T follicular helper cell (primary cell): Measurements from ENCODE around the gene OBSCN.

Source experiments
- DNase-seq: peaks from one replicate; pipeline ENCODE4 v3.0.0-alpha.2; 2020; ENCODE audit warnings: low read depth

Gene OBSCN

DNA sequence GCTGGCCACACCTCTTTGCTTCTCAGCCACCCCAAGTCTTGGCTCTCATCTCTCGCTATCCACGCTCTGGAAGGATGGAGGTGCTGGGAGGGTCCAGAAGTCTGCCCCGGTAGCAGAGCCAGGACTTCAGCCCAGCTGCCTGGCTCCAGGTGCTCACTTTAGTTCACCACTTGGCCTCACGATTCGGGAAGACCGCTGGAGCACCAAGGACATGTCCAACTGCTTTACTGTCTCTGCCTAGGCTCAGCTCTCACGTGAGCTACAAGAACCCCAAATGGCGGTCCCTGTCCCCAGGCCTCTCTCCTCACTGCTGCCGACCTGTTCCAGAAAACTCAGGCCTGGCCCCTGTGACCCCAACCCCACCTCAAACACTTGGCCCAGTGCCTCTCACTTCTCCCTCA, 195.4 kb downstream of the OBSCN start:
- DNase-seq = no peak

DNA sequence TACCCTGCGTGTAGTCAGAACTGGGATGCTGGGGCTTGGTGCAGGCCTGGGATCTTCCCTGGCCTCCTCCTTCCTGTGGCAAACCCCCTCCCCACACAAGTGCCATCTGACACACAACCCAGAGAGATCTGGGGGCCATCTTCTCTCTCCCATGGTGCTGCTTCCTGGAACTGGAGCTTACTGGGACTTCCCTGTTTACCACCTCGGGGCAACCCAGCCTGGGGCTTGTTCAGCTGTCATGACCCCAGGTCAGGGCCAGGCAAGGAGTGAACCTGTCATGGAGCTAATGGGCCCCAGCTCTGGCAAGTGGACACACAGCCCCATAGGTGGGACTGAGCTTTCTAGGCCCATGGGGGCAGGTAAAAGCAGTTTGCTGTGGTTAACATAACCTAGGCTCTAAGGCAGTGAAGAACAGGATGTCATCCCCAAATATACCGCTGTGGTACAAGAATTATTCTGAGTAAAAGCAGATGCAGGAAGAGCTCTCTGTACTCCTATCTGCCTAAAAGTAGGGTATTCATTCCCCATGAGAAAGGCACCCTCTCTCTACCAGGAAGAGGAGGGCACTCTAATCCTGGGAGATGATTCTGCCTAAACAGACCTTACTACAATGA, 196.4 kb downstream of the OBSCN start:
- DNase-seq = no peak

DNA sequence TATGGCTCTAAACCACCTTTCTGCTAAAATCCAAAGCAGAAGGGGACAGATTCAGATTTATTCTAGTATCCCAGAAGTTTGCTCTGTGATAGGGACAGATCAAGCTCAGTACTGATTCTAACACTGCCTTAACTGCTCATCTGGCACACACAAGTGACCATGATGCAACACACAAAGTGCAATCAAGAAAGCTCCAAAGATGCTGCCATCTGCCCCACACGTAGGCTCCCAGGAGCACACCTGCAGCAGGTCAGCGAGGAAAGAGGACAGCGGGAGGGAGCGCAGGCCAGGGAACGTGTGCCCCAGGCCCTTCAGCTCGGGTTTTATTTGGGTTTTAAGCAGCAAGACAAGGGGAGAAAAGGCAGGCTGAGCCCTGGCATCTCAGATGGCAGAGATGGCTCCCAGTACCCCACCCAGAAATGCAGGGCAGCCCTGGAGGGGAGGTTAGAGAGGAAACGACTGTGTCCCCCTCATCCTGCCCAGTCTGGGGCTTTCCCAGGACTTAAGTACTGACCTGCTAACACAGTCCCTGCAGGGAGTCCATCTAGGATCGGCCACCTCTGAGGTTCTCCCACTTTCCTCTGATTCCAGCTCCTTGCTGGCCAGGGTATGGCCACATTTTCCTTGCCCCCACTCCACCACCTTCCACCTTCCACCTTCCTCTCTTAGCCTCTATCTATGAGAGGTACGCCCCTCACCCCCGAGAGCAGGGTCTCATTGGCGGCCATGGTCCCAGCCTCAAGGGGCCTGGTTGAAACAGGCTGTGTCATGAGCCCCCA, 197.5 kb downstream of the OBSCN start:
- DNase-seq = no peak

DNA sequence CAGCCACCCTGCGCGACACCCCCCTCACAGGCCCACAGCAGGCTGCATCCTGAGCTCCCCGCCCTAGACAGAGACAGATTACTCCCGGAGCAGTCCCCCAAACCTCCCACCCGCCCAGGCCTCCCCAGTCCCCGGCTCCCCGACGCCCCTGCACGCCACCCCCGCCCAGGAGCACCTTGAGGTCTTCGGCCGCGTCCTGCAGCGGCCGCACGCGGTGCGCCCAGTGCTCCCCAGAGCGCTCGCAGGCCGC, 198.1 kb downstream of the OBSCN start:
- no peak for DNase-seq

DNA sequence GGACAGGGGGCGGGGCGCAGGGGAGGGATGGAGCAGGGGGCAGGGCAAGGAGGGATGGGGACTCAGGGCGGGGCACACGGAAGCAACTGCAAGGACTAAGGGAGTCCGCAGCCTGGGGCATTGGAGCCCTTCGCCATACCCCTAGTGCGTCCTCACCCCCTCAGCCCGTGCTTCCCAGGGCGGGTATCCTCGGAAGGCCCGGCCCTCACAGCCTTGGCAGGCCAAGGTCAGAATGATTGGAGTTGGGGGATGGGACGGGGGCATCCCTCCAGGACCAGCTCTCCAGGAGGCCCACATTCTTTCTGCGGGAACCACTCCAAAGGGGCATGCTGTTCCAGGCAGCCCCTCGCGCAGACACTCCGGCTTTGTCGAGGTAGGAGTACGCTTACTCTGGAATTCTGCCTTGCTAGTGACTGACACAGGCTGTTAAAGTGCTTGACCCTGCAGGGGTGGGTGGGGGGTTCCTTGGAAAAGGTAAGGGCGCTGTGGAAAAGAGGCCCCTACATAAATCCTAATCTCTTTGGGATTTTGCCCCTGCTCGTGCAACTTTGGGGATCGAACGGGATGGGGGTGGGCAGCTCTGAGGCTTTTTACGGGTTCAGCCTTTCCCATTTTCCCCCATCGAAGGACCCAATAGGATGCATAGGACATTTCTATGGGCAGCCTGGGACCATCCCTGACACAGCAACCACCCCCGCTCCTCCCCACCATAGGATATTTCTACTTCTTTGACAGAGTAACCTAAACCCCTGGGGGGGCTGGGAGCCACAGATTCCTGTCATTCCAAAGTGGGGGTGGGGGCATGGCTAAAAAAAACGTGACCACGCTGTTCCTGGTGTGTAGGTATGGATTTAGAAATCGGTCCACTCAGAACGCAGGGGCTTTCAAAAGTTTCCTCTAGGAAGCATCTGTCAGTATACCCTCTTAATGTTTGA, 199.5 kb downstream of the OBSCN start:
- no peak for DNase-seq

DNA sequence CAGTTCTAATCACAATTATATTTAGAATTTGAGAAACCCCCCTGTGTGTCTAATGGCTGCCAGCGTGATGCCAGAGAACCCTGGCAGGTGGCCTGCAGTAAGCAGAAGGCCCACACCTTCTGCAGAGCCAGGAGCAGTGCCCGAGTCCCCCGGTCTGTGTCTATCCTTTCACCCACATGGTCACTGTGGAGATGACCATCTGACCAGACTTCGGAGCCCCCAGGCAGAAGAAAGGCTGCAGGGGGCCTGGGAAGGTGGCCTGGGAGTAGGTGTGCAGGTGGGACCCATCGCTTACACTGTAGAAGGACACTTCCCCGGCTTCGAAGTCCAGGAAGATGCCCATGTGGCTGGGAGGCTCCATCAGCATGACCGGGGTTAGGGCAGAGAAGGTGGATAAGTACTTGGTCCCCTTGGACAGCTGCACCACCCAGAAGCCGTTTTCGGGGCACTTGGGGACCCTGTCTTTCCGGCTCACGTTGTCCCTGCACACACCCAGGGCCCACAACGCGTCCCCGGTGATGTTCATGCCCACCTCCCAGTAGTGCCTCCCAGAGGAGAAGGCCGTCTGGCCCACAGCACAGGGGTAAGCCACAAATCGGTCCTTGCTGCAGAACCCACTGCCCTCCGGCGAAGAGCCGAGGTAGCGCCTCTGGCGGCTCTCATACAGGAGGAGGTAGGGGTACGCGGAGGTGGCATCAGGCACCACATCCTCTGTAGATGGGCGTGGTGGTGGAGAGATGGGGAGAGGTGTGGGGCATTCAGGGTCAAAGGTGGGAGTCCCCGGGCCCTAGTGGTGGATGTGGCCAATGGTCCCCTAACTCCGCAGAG, 200.4 kb downstream of the OBSCN start:
- DNase-seq = no peak

DNA sequence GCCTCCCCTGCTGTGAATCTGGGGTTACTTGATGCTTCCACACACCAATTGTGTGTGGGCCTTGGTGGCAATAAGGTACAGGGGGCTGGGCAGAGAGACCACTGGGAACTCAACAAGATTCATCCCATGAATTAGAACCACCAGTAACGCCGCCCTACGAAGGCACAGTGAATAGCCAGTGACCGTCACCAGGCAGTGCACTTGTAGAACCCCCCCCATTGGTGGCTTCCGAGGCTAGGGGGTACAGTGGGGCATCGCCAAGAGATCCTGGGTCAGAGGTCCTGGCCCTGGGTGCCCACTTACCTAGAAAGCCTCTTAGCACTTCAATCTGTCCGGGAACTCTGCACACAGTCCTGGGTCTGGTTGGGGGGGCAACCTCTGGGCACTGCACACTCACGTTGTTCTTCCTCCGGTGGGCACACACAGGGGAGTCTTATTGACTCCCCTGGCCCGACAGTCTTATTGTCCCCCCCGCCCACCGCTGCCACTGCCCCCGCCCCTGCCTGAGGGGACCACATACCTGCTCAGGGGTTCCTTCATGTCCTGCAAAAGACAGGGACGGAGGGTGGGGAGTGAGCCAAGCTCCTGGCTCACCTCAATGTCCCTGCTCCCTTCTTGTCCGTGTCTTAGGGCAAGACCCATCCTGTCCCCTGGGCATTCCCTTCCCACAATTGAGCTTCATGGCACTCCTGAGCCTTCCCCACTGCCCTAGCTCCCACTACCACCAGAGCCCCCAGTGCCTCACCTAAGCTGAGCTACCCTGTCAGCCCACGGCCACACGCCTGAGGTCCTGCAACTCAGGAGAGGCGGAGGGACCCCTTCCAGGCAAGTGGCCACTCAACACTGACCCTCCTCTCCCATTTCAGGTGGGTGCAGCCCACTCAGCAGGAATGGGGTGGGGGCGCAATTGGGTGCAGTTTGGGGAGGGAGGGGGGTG, 201.3 kb downstream of the OBSCN start:
- DNase-seq = no peak

DNA sequence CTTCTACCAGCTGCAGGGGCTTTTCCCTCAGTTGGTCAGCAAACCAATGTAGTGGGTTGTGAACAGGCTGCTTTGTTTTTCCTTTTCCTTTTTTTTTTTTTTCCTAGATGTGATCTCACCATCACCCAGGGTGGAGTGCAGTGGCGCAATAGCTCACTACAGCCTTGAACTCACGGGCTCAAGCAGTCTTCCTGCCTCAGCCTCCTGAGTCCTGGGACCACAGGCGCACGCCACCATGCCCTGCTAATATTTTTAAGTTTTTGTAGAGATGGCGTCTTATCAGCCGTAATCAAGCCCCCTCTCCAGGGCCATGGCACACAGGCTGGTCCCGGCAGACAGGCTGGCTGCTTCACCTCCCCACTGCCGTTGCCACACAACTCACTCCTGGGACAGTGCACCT, 202.2 kb downstream of the OBSCN start:
- no peak for DNase-seq

DNA sequence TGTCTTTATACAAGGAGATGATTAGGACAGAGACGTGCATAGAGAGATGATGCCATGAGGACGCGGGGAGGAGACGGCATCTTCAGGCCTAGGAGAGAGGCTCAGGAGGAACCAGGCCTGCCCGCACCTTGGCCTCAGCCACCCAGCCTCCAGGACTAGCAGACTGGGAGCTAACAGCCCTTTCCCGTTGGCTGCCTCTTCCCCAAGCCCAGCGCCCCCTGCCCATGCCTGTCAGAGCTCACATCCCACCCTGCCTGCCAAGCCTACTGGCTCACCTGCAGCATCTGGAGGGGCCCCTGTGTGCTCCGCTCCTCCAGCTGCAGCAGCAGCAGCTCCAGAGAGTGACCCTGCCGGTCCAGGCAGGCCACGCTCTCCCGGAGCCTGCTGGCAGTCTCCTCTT, 202.8 kb downstream of the OBSCN start:
- DNase-seq = no peak

DNA sequence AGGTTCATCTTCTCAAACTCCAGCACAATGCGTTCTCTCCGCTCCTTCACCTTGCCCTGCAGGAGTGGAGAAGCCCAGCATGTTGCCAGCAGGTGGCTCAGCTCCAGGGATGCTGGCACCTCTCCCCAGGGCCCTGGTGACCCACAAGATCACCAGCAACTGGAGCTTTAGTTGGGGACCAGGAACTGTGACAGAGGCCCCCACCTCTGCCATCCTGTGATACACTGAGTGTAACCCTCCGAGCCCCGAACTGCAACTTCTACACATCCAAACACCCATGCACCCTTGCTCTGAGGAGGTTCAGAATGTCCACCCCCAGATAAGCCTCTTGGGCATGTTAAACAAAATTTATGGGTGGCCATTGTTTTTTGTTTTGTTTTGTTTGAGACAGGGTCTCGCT, 203.3 kb downstream of the OBSCN start:
- no peak for DNase-seq

DNA sequence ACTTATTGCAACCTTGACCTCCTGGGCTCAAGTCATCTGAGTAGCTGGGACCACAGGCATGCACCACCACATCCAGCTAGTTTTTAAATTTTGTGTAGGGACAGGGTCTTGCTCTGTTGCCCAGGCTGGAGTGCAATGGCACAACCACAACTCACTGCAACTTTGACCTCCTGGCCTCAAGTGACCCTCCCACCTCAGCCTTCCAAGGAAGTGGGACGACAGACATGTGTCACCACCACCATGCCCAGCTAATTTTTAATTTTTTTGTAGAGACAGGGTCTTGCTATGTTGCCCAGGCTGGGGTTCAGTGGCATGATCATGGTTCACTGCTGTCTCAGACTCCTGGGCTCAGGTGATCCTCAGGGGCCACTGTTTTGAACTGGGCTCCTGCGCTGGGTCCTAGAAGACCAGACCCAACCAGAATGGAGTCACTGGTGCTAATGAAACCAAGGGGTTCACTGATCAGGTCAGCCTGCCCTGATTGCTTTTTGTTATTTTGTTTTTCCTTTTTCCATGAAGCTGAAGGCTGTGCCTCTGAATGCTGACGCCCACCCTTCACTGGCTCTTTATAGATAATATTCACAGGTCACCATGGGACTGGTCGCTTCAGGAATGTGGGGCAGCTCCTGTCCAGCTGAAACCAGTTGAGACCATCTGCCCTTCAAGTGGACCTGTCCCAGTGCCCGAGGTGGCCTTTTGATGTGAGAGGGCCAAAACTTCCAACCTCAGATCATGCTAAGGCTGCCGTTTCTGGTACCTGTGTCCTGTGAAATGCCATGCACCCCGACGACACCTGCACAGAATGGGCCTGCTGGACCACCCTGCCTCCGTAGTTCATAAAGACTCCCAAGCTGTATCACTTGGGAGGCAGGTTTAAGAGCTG, 203.9 kb downstream of the OBSCN start:
- DNase-seq = no peak

DNA sequence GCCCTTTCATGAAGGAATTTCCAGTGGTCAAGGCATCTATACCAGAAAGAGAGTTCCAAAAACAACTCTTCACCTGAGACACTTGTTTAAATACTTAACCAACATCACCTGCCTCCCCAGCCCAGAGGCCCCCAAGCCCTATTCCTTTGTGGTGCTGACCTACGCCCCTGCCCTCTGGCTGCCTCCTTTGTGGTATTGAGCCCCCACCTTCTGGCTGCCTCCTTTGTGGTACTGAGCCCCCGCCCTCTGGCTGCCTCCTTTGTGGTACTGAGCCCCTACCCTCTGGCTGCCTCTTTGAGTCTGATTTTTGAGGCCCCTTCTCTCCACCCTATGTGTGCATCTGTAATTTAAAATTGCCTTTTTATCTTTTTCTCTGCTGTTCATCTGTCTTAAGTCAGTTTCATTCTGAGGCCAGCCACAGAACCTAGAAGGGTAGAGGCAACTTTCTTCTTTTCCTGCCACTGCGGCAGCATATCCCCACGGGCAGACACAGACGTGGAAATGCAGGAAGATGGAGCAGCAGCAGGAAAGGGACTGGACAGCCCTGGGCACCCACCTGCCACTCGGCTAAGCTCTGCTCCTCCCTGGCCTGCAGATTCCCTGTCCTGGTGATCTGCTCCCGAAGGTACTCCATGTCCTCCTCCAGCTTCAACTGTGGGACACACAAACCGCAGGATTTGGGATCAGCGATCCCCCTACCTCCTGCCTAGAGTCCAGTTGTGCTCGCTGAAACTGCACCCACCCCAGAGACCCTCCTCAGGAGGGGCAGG, 205.6 kb downstream of the OBSCN start:
- DNase-seq = no peak

DNA sequence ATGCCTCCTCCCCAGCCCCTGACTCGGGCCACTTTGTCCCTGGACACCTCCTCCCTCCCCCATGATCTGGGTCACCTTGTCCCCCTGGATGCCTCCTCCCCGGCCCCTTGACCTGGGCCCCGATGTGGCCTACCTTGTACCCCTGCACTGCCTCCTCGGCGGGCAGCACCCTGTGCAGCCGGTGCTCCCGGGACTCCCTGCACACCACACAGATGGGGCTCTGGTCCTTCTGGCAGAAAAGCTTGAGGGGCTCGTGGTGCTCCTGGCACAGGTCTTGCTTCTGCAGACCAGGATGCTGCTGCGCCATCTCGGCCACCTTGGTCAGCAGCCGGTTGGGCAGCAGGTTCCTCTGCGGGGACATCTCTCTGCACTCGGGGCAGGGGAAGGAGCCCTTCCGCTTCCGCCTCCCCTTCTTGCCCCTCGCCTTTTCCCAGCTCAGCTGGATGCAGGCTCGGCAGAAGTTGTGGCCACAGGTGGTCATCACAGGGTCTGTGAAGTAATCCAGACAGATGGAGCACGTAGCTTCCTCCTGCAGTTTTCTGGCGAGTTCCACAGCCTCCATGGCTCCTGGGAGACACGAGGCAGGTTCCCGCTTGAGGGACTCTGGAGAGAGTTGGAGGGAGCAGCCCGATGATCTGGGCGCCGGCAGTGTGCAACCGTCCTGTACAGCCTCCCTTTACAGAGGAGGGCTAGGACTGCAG, 206.8 kb downstream of the OBSCN start:
- DNase-seq = no peak

DNA sequence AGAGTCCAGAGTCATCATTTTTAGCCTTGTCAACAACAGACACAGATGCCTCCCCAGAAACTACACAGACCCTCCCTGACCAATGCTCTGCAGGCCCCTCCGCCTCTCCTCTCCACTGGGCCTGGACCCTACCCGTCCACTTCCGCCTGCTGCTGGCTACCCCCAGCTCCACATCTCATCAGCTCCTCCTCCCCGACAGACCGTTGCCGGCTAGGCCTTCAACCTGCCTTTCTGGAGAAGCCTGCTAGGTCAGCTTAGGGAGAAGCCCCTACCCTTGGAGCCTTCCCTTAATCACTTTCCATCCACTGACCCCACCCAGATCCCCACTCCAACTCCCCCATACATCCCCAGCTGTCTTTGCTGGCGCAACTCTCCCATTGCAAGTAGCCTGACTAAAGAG, 207.4 kb downstream of the OBSCN start:
- DNase-seq = no peak

DNA sequence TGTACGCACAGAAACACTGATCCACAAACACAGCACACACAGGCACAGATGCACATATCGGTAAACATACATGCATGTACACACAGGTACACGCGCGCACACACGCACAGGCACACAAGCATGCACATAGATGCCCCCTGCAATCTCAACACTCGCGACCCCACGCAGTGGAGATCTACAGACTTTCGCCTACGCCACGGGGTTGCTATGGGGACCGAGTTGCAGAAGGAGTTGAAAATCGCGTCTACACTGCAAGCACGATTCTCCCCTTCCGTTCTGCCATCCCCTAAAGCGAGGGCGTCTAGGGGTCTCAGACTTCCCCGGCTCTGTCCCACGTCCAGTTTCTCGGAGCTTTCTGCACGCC, 208.0 kb downstream of the OBSCN start:
- no peak for DNase-seq

DNA sequence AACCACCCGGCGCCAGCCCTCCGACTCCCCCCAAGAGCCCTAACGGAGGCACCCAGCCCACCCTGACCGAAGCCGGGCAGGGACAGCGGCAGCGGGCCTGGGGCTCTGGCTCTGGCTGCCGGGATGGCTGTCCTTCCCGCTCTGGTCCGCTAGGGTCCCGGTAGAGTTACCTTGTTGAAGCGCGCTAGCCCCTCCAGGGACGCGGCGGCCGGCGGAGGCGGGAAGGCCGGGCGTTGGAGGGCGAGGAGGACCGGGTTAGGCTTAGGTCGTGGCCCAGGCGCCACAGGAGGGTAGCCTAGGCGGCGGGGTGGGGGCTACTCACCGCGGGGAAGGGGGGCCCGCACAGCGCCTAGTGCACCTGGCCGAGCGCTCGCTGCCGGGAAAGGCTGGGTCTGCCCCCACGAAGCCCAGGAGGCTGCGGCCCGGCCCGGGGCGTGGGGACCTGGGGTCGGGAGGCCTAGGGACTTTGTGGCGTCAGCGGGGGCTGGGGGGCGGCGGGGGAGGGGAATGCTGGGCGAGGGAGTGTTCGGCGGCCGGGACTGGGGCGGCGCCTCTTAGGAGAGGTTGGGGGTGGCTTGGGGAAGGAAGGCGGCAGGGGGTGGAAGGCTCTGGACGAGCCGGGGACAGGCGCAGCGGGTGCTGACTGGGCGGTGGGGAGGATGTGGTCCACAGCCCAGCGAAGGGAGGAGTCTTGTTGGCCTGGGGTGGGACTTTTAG, 208.5 kb downstream of the OBSCN start, which contains the start of gene TRIM17:
Gene TRIM17, minus strand, starts transcription at position 645 of the 717 bp plus-strand sequence. CDS start 1,789 bp downstream, outside the sequence.
- peak; percentile 6 for DNase-seq

DNA sequence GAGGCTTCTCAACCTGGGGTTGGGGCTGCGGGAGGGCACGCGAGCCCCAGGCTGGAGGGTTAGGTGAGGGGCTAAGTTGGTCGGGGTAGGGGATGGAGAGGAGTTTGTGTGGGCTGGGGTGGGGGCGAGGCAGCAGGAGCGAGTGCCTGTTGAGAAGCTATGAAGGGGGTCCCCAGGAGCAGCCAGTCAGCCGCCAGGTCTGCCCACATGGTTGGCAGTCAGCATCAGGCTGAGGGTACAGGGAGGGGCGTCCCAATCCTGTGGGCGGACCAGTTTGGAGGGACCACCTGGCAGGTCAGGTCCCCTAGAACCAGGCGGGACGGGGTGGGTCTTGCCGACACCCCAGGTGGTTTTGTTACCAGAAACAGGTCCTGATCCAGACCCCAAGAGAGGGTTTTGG, 209.2 kb downstream of the OBSCN start:
- DNase-seq = no peak
